Spleen (tissue), 11 donors: ENCODE measurements around the gene SIGLEC11. TPM values are rescaled to one million over a fixed set of nuclear protein-coding genes. Genes with fewer than 3 reads are reported as not detected.
A peak's percentile ranks its signal among the peaks of the same experiment; 100 is the strongest.

Experiments
- DNase-seq: peaks from one replicate; pipeline ENCODE4 v3.0.0-alpha.2; 2020
- H3K27ac ChIP-seq, 8 donors: fragments of 200-600 bp; sonication (generic) in 7 of 8; 1 replicate in 4 of 8; 2 replicates in 4 of 8; pipeline versions ENCODE4 v1.5.0 to v1.8.0; 2016 to 2021; ENCODE audit warnings: inconsistent platforms in 4 of 8, mild to moderate bottlenecking in 4 of 8, moderate library complexity in 1 of 8
- H3K27me3 ChIP-seq, 7 donors: fragments of 200-600 bp; sonication (generic) in 6 of 7; replicated peaks in 1 of 7; 1 replicate in 4 of 7; 2 replicates in 3 of 7; pipeline versions ENCODE4 v1.5.0 to v1.8.0; 2016 to 2021; ENCODE audit warnings: inconsistent platforms in 3 of 7, mild to moderate bottlenecking in 1 of 7
- H3K36me3 ChIP-seq, 6 donors: fragments of 200-600 bp; sonication (generic) in 5 of 6; 1 replicate in 4 of 6; 2 replicates in 2 of 6; pipeline versions ENCODE4 v1.5.0 to v1.8.0; 2016 to 2021; ENCODE audit warnings: inconsistent platforms in 2 of 6
- H3K4me1 ChIP-seq, 6 donors: fragments of 200-600 bp; sonication (generic) in 5 of 6; 1 replicate in 3 of 6; 2 replicates in 3 of 6; pipeline versions ENCODE4 v1.5.0 to v1.8.0; 2016 to 2021; ENCODE audit warnings: inconsistent platforms in 3 of 6
- H3K4me3 ChIP-seq, 8 donors: fragments of 200-600 bp; sonication (generic) in 7 of 8; 1 replicate in 4 of 8; 2 replicates in 4 of 8; pipeline versions ENCODE4 v1.5.0 to v1.8.0; 2016 to 2021; ENCODE audit warnings: inconsistent platforms in 4 of 8, mild to moderate bottlenecking in 4 of 8, moderate library complexity in 2 of 8
- H3K9me3 ChIP-seq, 8 donors: fragments of 200-600 bp; sonication (generic) in 7 of 8; 1 replicate in 4 of 8; 2 replicates in 4 of 8; pipeline versions ENCODE4 v1.5.0 to v1.8.0; 2016 to 2021; ENCODE audit warnings: inconsistent platforms in 4 of 8
- POLR2A ChIP-seq, 3 donors: fragments of 450-650 bp; IDR thresholded peaks; one replicate each; pipeline ENCODE4 v1.5.1; 2017; ENCODE audit warnings: antibody characterized with exemption in 3 of 3, mild to moderate bottlenecking in 1 of 3
- POLR2AphosphoS5 ChIP-seq, 3 donors: sonication (generic); formaldehyde crosslinking; IDR thresholded peaks; one replicate each; pipeline ENCODE4 v1.5.1; 2017; ENCODE audit warnings: antibody characterized with exemption in 3 of 3
- WGBS, 5 donors: extraction: QIAGEN DNeasy Blood & Tissue Kit in 3 of 5; methylation state at CpG; one replicate each; pipeline versions ENCODE4 v1.1.5 to v1.1.7; 2013 to 2018; 5-methylcytosine and 5-hydroxymethylcytosine counted together
- intact Hi-C: fragments of 100-400 bp; cut with DNase I; formaldehyde crosslinking; loops from one replicate; pipeline ENCODE4 v1.15.0; 2023; ENCODE audit warnings: low total_unique reads
- polyA plus RNA-seq, 3 donors: library from polyadenylated mRNA; stranded (reverse); fragments of 200-250 nt; gene quantifications; one replicate each; pipeline ENCODE4 v1.2.1, GENCODE V29; 2013
- total RNA-seq, 7 donors: library from RNA; depleted of rRNA in 3 of 7; stranded (reverse); fragments of >200 nt in 3 of 7; fragmentation: NEBNext Ultra II Directional in 4 of 7; extraction: Animal tissue kit (Norgen Biotek cat#: 25700) in 4 of 7; gene quantifications; one replicate each; pipeline versions ENCODE4 v1.1.0 to v1.2.1, GENCODE V29; 2016 to 2021
- TF ChIP-seq, protein P1 (sequence below), 11 experiments: fragments of 200-600 bp in 7 of 11; fragments of 450-650 bp in 4 of 11; sonication (generic) in 4 of 11; IDR thresholded peaks in 8 of 11; conservative IDR thresholded peaks in 3 of 11; 1 replicate in 7 of 11; 2 replicates in 4 of 11; pipeline versions ENCODE4 v1.4.0 to v1.8.0; 2016 to 2021; ENCODE audit warnings: antibody characterized with exemption in 11 of 11, inconsistent platforms in 4 of 11, mild to moderate bottlenecking in 1 of 11
- donor health status: healthy with polysubstance abuse.
- donor health status: DM: no; HTN: no; CAD: no; lungs with moderate emphysema.
- donor health status: DM: no; HTN: no; CAD: no.
- donor health status: Bipolar disorder and iron deficiency.
- donor health status: healthy.
- donor health status: DM: no; HTN: no; CAD: no.
- donor health status: DM: yes; HTN: yes; CAD: no.

SIGLEC11 gene
- total and polyA plus RNA-seq, 10 donors = 2.2 to 97.5 (median 40.1) TPM

DNA sequence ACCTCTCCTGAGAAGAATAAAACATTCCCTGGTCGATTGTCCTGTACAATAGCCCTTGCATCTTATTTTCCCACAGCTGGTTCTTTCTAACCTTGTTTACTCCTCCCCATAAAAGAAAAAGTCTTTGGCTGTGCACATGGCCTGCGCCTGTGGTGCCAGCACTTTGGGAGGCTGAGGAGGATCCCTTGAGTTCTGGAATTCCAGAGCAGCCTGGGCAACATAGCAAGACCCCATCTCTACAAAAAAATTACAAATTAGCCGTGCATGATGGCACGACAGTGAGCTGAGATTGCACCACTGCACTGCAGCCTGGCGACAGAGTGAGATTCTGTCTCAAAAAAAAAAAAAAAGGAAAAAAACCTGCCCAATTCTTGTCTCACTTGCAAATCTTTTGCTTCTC lies 24.4 kb downstream of the SIGLEC11 start:
- peak; percentile 32 for DNase-seq
- Histone ChIP-seq H3K9me3 (no peaks in the 10 kb centered on the region), H3K36me3 (peaks cover 0 to 14% (median 0%) of the 10 kb centered on the region in 6 donors), H3K4me3 (no peak overlapping the region), H3K27me3 (peaks cover 0 to 4% (median 0%) of the 10 kb centered on the region in 7 donors), H3K4me1 (peaks cover 9 to 46% (median 15%) of the 10 kb centered on the region in 6 donors), H3K27ac (no peak overlapping the region)
- WGBS, 5 donors = 63 to 85% (median 67%) methylated on average over 5 of the region's 5 CpGs
- intact Hi-C loops = loop anchor here (5.0 kb wide), 1 partner anchor 46 kb away; no protein-coding TSS in a partner anchor
- TF ChIP-seq, protein P1, sequence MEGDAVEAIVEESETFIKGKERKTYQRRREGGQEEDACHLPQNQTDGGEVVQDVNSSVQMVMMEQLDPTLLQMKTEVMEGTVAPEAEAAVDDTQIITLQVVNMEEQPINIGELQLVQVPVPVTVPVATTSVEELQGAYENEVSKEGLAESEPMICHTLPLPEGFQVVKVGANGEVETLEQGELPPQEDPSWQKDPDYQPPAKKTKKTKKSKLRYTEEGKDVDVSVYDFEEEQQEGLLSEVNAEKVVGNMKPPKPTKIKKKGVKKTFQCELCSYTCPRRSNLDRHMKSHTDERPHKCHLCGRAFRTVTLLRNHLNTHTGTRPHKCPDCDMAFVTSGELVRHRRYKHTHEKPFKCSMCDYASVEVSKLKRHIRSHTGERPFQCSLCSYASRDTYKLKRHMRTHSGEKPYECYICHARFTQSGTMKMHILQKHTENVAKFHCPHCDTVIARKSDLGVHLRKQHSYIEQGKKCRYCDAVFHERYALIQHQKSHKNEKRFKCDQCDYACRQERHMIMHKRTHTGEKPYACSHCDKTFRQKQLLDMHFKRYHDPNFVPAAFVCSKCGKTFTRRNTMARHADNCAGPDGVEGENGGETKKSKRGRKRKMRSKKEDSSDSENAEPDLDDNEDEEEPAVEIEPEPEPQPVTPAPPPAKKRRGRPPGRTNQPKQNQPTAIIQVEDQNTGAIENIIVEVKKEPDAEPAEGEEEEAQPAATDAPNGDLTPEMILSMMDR (IDR thresholded peaks at IDR 0.05 in 8 of 11, conservative IDR thresholded peaks at IDR 0.05 in 3 of 11) = no peak
- TF ChIP-seq POLR2A (IDR thresholded peaks at IDR 0.05) (no peak), POLR2AphosphoS5 (IDR thresholded peaks at IDR 0.05) (no peak)

- TF ChIP-seq POLR2A (IDR thresholded peaks at IDR 0.05) (no peak), POLR2AphosphoS5 (IDR thresholded peaks at IDR 0.05) (peak in 1 of 3 donors; percentile 4)
- DNase-seq = peak; percentile 36
- WGBS, 5 donors = 79 to 93% (median 88%) methylated on average over 8 of the region's 8 CpGs
Observed at GRCh38 chr19:49933643-49934042, 27.3 kb downstream of the SIGLEC11 start.

GRCh38 chr19:49932731-49933131 lies 28.2 kb downstream of the SIGLEC11 start:
- intact Hi-C loops = no loop called here
- peak; percentile 87 for DNase-seq
- peaks cover 0 to 22% (median 0%) of the 10 kb centered on the region in 6 donors for H3K36me3 ChIP-seq
- H3K9me3 ChIP-seq = no peaks in the 10 kb centered on the region
- peaks cover 14 to 48% (median 31%) of the 10 kb centered on the region in 6 donors for H3K4me1 ChIP-seq
- H3K27ac ChIP-seq = peak overlapping the region in 1 of 8 donors; percentile 13
- TF ChIP-seq POLR2A (IDR thresholded peaks at IDR 0.05) = no peak
- TF ChIP-seq, protein P1 (IDR thresholded peaks at IDR 0.05 in 8 of 11, conservative IDR thresholded peaks at IDR 0.05 in 3 of 11) = no peak
- TF ChIP-seq POLR2AphosphoS5 (IDR thresholded peaks at IDR 0.05) = peak; percentile 15 to 72 (median 64)
- no peaks in the 10 kb centered on the region for H3K27me3 ChIP-seq
- 66 to 78% (median 71%) methylated on average over 20 to 25 of the region's 25 CpGs for WGBS, 5 donors
- H3K4me3 ChIP-seq = no peak overlapping the region

More at GRCh38 chr19:49933643-49934042, 27.3 kb downstream of the SIGLEC11 start:
- intact Hi-C loops = no loop called here
- peaks cover 10 to 46% (median 28%) of the 10 kb centered on the region in 6 donors for H3K4me1 ChIP-seq
- no peak overlapping the region for H3K27ac ChIP-seq
- H3K9me3 ChIP-seq = no peaks in the 10 kb centered on the region
- peaks cover 0 to 20% (median 0%) of the 10 kb centered on the region in 6 donors for H3K36me3 ChIP-seq
- H3K4me3 ChIP-seq = no peak overlapping the region
- peaks cover 0 to 4% (median 0%) of the 10 kb centered on the region in 7 donors for H3K27me3 ChIP-seq

GRCh38 chr19:49932041-49932451 lies 28.9 kb downstream of the SIGLEC11 start:
- Histone ChIP-seq H3K36me3 (peaks cover 0 to 29% (median 0%) of the 10 kb centered on the region in 6 donors), H3K4me1 (peaks cover 15 to 48% (median 31%) of the 10 kb centered on the region in 6 donors), H3K4me3 (no peak overlapping the region), H3K27me3 (no peaks in the 10 kb centered on the region), H3K27ac (no peak overlapping the region), H3K9me3 (no peaks in the 10 kb centered on the region)
- 89 to 95% (median 91%) methylated on average over 5 of the region's 5 CpGs for WGBS, 5 donors
- no peak for TF ChIP-seq POLR2AphosphoS5 (IDR thresholded peaks at IDR 0.05)
- DNase-seq = no peak
- intact Hi-C loops = no loop called here

DNA sequence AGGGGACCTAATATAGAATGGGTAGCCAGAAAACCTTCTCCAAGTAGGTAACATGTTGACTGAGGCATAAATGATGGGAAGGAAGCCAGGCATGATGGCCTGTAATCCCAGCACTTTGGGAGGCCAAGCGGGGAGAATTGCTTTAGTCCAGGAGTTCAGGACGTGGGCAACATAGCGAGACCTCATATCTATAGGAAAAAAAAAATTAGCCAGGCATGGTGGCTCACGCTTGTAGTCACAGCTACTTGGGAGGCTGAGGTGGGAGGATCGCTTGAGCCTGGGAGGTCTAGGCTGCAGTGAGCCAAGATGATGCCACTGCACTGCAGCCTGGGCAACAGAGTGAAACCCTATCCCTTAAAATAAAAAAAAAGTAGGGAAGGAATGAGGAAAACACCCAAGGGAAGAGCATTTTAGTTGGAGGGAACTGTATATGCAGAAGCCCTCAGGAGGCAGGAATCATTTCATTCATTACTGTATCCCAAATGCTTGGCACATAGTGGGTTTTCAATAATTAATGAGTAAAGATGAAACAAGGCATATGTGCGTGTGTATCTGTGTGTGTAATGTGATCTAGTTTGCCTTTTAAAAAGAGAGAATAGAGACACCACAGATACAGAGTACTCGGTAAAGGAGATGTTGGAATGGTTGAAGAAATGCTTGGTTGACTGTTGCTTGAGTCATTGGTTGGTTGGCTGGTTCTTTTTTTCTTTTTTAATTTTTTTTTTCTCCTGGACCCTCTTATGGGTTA lies 29.5 kb downstream of the SIGLEC11 start:
- TF ChIP-seq POLR2AphosphoS5 (IDR thresholded peaks at IDR 0.05) = no peak
- TF ChIP-seq POLR2A (IDR thresholded peaks at IDR 0.05) = no peak
- TF ChIP-seq, protein P1 (IDR thresholded peaks at IDR 0.05 in 8 of 11, conservative IDR thresholded peaks at IDR 0.05 in 3 of 11) = no peak
- no peaks in the 10 kb centered on the region for H3K27me3 ChIP-seq
- H3K9me3 ChIP-seq = no peaks in the 10 kb centered on the region
- WGBS, 5 donors = 88 to 98% (median 96%) methylated on average over 7 of the region's 7 CpGs
- peaks cover 0 to 35% (median 0%) of the 10 kb centered on the region in 6 donors for H3K36me3 ChIP-seq
- no peak for DNase-seq
- H3K4me3 ChIP-seq = no peak overlapping the region
- peaks cover 16 to 51% (median 34%) of the 10 kb centered on the region in 6 donors for H3K4me1 ChIP-seq
- intact Hi-C loops = no loop called here
- peak overlapping the region in 4 of 8 donors; percentile 88 to 97 (median 94) for H3K27ac ChIP-seq
